ENCODE measurements around the gene GSTM5.

DNA sequence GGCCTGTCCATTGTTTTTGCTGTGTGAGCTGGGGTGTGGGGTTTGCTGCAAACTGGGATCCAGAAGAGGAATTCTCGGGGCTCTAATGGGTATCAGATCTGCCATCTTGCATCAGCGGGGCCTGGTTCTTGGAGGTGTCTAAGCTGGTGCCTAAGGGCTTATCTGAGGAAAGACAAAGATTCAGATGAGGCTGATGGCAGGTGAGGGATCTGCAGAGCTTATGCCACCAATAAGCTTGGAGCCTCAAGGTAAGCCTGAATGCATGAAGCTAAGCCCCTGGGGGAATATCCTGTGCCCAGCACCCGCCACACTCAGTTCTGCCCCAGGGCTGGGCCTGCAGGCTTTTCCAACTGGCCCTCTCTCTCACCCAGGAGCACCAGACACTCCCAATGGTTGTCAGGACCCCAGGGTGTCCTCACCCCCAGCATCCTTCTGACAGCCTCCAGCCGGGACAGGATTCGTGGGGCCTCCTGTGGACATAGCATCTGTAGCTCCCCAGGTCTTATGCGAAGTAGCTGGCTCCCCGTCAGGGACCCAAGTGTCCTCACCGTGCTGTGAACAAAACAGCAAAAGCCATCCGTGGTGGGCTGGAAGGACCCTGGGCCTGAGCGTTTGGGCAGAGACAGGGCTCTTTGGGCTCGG is 38.3 kb downstream of the GSTM5 start:
- TF ChIP-seq POLR2A (IDR thresholded peaks at IDR 0.05; ENCODE audit: control extremely low read depth in 1 of 2, low read depth in 2 of 2, low read length in 2 of 2), result no peak
- TF ChIP-seq BRCA1 (IDR thresholded peaks at IDR 0.05; ENCODE audit: low read depth, low read length), result no peak
- no peak for TF ChIP-seq GABPA (IDR thresholded peaks at IDR 0.05; ENCODE audit: borderline replicate concordance, insufficient read depth, low read length)
- no peak for TF ChIP-seq CEBPB (IDR thresholded peaks at IDR 0.05; ENCODE audit: low read depth, low read length)
- TF ChIP-seq CTCF (IDR thresholded peaks at IDR 0.05; ENCODE audit: control extremely low read depth in 1 of 3, insufficient read depth in 1 of 3, low read depth in 1 of 3, low read length in 3 of 3), result no peak
- no peak for TF ChIP-seq JUN (IDR thresholded peaks at IDR 0.05; ENCODE audit: low read depth, low read length)
- TF ChIP-seq, protein P1, sequence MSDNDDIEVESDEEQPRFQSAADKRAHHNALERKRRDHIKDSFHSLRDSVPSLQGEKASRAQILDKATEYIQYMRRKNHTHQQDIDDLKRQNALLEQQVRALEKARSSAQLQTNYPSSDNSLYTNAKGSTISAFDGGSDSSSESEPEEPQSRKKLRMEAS (IDR thresholded peaks at IDR 0.05), result no peak
- no peak for TF ChIP-seq USF2 (IDR thresholded peaks at IDR 0.05; ENCODE audit: low read length)

Measured in H1 (cell line).